ENCODE data around the gene AKR1C2.
"Not testable (repeated sequence)": the region's sequence is repeated elsewhere in the genome, so short reads cannot be mapped to it uniquely, and the experiment has no call there.

Gene AKR1C2

DNA sequence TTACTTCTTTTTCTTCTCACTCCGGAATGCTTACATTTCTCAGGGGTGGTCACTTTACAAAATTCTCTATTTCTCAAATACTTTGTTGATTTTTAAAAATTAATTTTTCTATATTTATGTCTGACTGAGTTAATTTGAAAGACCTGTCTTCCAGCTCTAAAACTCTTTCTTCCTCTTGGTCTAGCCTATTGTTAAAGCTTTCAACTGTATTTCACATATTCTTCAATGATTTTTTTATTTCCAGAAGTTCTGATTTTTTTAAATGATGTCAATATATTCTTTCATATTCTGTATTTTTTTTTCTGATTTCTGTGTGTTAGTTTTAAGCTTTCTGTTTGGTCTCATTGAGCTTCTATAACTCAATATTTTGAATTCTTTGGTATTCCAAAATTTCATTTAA, 27.3 kb upstream of the AKR1C2 start:
- TF ChIP-seq, protein P1, sequence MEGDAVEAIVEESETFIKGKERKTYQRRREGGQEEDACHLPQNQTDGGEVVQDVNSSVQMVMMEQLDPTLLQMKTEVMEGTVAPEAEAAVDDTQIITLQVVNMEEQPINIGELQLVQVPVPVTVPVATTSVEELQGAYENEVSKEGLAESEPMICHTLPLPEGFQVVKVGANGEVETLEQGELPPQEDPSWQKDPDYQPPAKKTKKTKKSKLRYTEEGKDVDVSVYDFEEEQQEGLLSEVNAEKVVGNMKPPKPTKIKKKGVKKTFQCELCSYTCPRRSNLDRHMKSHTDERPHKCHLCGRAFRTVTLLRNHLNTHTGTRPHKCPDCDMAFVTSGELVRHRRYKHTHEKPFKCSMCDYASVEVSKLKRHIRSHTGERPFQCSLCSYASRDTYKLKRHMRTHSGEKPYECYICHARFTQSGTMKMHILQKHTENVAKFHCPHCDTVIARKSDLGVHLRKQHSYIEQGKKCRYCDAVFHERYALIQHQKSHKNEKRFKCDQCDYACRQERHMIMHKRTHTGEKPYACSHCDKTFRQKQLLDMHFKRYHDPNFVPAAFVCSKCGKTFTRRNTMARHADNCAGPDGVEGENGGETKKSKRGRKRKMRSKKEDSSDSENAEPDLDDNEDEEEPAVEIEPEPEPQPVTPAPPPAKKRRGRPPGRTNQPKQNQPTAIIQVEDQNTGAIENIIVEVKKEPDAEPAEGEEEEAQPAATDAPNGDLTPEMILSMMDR (IDR thresholded peaks at IDR 0.05), result no peak
- no peak overlapping the region for H3K4me3 ChIP-seq (ENCODE audit: low read depth in 1 of 2, low read length in 1 of 2)
- H3K27ac ChIP-seq, result no peak overlapping the region
- no peaks in the 10 kb centered on the region for H3K9me3 ChIP-seq
- H3K4me1 ChIP-seq (ENCODE audit: control insufficient read depth in 1 of 2, insufficient read depth in 1 of 2, low read depth in 1 of 2, low read length in 1 of 2), result no peaks in the 10 kb centered on the region
- H3K27me3 ChIP-seq, result no peaks in the 10 kb centered on the region
- no peaks in the 10 kb centered on the region for H3K36me3 ChIP-seq

DNA sequence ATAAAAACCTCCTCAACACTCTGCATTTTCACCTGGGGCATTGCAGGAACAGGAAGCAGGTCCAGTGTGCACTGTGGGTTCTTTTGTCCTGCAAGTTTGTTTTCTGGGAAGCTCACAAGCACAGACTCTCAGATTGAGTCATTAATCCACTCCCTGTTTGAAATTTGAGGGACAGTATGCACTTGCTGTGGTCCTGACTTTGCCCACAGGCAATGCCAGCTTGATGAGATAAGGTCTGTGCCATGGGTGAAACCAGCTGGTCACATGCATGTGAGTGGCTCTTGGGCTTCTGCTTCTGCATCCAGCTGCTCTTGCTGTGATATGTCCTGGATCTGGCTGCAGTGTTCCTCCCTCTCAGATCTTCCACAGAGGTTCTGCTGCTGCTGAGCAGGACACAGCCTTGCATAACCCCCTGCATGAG, 21.8 kb upstream of the AKR1C2 start:
- H3K4me1 ChIP-seq (ENCODE audit: control insufficient read depth in 1 of 2, insufficient read depth in 1 of 2, low read depth in 1 of 2, low read length in 1 of 2); H3K36me3 ChIP-seq; H3K9me3 ChIP-seq; H3K27ac ChIP-seq; H3K4me3 ChIP-seq (ENCODE audit: low read depth in 1 of 2, low read length in 1 of 2); H3K27me3 ChIP-seq: not testable (repeated sequence)

DNA sequence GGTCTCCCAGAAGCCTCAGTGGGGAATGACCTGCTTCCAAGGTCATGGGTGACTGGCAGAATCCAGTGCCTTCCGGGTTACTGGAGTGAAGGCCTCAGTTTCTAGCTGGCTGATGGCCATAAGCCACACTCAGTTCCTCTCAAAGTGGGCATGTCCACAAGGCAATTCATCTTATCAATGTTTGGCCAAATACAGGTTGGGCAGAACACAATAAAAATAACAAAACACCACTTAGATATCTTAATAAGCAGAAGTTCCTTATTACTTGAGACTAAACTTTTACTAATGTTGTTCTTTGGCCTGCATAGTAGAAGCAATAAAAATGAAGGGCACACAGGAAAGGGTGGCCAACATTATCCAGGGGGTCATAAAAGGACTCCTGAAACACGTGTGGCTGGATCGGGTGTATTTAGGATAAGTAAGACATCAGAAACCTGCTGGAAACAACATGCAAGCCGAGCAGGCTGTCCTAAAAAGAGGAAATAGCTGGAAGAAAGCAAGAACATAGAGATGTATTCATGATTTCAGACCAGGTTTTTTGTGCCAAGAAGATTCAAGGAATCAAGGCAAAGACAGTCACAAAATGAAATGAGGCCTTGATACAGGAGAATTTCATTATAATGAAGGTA, 19.6 kb upstream of the AKR1C2 start:
- Histone ChIP-seq H3K27me3 (no peaks in the 10 kb centered on the region), H3K36me3 (no peaks in the 10 kb centered on the region), H3K27ac (no peak overlapping the region), H3K4me1 (ENCODE audit: control insufficient read depth in 1 of 2, insufficient read depth in 1 of 2, low read depth in 1 of 2, low read length in 1 of 2) (no peaks in the 10 kb centered on the region), H3K4me3 (ENCODE audit: low read depth in 1 of 2, low read length in 1 of 2) (no peak overlapping the region), H3K9me3 (no peaks in the 10 kb centered on the region)
- TF ChIP-seq, protein P1 (IDR thresholded peaks at IDR 0.05), result no peak

DNA sequence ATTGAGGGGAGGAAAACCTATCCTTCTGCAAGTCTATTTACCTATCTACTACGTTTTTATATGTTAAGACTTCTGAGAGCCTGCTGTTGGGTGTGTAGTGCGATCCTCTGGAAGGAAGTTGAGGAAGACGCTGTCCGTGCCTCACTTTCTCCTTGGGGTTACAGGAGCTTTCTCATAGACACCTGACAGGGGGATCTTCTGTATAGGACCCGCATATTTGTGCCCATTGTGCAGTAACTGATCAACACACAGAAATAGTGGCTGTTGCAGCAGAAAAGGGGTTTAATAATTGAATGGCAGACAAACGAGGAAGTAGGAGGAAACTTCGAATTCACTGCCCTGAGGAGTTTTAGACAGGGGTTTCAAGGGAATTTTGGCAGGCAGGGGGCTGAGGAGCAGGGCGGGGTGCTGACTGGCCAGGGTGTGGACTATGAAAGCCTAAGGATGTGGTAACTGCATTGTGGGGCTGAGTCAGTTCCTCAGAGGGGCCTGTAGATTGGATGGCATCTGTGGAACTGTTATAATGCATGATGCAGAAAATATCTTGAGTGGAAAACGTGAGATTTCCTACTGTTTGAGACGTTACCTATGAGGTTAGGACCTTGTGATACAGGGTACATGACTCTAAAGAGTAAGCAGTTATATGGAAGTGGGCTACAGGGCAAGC, 18.1 kb upstream of the AKR1C2 start:
- H3K27me3 ChIP-seq; H3K36me3 ChIP-seq; H3K27ac ChIP-seq; H3K9me3 ChIP-seq; H3K4me3 ChIP-seq (ENCODE audit: low read depth in 1 of 2, low read length in 1 of 2); H3K4me1 ChIP-seq (ENCODE audit: control insufficient read depth in 1 of 2, insufficient read depth in 1 of 2, low read depth in 1 of 2, low read length in 1 of 2): not testable (repeated sequence)

DNA sequence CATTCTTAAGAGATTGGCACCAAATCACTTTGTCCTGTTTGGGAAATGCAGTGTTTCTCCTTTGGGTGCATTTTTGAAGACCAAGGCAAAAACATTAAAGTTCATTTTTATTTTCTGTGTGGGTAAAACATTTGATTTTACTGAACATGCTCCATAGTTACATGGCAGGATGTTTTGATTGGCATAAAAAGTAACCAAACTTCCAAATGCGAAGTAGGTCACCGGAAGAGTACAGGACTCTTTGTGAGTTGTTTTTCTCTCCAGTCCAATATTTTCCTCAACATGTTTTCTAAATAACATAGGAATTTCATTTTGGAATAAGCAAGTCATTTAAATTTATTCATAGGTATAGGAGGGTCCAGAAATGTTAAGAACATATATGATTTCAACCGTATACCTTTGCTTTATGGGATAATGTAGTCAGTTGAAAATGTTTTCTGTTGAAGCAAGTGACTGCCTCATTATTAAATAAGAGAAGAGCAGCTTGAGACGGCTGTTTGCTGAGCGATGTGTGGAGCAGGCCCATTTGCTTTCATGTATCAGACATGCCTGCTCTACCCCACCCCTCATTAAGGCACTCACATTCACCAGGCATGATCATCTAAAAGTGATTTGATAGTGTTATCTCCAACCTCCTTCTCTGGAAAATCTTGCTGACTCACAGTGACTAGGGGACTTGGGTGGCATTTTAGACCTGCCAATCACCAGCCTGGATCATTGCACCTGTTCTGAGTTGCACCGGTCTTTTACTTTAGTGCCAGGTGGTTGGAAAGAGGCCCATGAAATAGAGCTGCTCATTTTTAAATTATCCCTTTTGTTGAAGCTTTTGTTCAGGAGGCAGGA, 16.3 kb upstream of the AKR1C2 start:
- not testable (repeated sequence) for H3K27ac ChIP-seq; H3K9me3 ChIP-seq; H3K4me1 ChIP-seq (ENCODE audit: control insufficient read depth in 1 of 2, insufficient read depth in 1 of 2, low read depth in 1 of 2, low read length in 1 of 2); H3K27me3 ChIP-seq; H3K36me3 ChIP-seq; H3K4me3 ChIP-seq (ENCODE audit: low read depth in 1 of 2, low read length in 1 of 2)

DNA sequence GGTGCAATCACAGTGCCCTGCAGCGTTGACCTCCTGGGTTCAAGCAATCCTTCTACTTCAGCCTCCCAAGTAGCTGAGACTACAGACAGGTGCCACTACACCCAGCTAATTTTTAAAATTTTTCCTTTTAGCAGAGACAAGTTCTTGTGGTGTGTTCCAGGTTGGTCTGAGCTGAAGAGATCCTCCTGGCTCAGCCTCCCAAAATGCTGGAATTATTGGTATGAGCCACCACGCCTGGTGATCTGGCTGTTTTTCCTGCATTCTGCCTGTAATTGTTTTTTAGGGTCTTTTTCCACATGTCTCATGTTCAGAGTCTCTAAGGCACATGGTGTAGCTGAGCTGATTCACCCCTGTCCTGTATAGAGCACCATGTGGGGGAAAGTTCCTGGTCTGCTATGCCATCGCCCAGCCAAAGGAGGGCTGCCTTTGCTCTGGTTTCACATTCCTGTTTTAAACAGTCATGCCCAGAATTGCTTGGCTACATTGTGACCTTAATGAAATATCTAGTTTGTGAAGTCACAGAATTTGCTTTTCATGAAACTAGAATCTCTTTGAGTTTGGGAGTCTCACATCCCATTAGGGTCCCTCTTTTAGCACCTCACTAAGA, 15.1 kb upstream of the AKR1C2 start:
- not testable (repeated sequence) for H3K27ac ChIP-seq; H3K4me3 ChIP-seq (ENCODE audit: low read depth in 1 of 2, low read length in 1 of 2); H3K9me3 ChIP-seq; H3K36me3 ChIP-seq; H3K4me1 ChIP-seq (ENCODE audit: control insufficient read depth in 1 of 2, insufficient read depth in 1 of 2, low read depth in 1 of 2, low read length in 1 of 2); H3K27me3 ChIP-seq

DNA sequence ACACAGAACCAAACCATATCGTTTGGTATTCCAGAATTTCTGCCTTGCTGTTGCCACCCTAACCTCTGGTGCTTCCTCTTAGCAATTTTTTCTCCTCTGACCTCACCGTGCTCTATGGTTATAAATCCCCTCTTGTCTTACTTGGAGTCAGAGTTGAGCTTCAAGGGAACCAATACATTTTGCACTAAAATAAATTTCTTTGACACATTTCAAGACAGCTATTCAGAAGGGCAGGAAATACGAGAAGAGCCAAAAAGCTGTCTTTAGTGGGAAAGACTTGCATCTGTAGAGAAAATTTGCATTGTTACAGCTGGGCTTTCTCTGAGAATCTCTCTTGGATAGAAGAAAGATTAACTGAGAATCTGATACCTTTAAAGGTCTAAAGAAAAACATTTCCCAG, 14.5 kb upstream of the AKR1C2 start:
- Histone ChIP-seq H3K4me3 (ENCODE audit: low read depth in 1 of 2, low read length in 1 of 2) (no peak overlapping the region), H3K27me3 (no peaks in the 10 kb centered on the region)

More for the DNA sequence above, 14.5 kb upstream of the AKR1C2 start:
- no peak overlapping the region for H3K27ac ChIP-seq
- no peaks in the 10 kb centered on the region for H3K36me3 ChIP-seq
- no peaks in the 10 kb centered on the region for H3K4me1 ChIP-seq (ENCODE audit: control insufficient read depth in 1 of 2, insufficient read depth in 1 of 2, low read depth in 1 of 2, low read length in 1 of 2)
- TF ChIP-seq, protein P1 (IDR thresholded peaks at IDR 0.05), result no peak
- H3K9me3 ChIP-seq, result no peaks in the 10 kb centered on the region

Data from neutrophil (primary cell).